Fibroblast of mammary gland (primary cell): ENCODE results near the gene ARHGEF10L.

Experiments used
- DNase-seq: peaks from one replicate; pipeline ENCODE4 v3.0.0-alpha.2; 2010; ENCODE audit warnings: low read depth
- H3K4me3 ChIP-seq: 2 replicates; pipeline ENCODE4 v1.5.1; 2011; ENCODE audit warnings: low read depth, mild to moderate bottlenecking, low read length, moderate library complexity; ENCODE audit not compliant: control insufficient read depth
- CTCF ChIP-seq: conservative IDR thresholded peaks from 2 replicates; pipeline ENCODE4 v1.5.1; 2011; ENCODE audit warnings: low read depth, low read length, inconsistent platforms; ENCODE audit not compliant: control insufficient read depth, insufficient read depth

Gene ARHGEF10L

GRCh38 chr1:17606826-17607440 is 67.4 kb downstream of the ARHGEF10L start:
- peak; percentile 95 for TF ChIP-seq CTCF
- DNase-seq = peak; percentile 66
- no peak overlapping the region for H3K4me3 ChIP-seq

- no peak for TF ChIP-seq CTCF
- no peak for DNase-seq
- no peak overlapping the region for H3K4me3 ChIP-seq
Observed at GRCh38 chr1:17607644-17608581, 68.4 kb downstream of the ARHGEF10L start.

GRCh38 chr1:17609529-17609928 is 70.0 kb downstream of the ARHGEF10L start:
- no peak overlapping the region for H3K4me3 ChIP-seq
- no peak for DNase-seq
- no peak for TF ChIP-seq CTCF

GRCh38 chr1:17610085-17610484 is 70.6 kb downstream of the ARHGEF10L start:
- H3K4me3 ChIP-seq = no peak overlapping the region

GRCh38 chr1:17610713-17611112 is 71.2 kb downstream of the ARHGEF10L start:
- no peak for TF ChIP-seq CTCF
- DNase-seq = no peak
- H3K4me3 ChIP-seq = no peak overlapping the region

More at GRCh38 chr1:17610085-17610484, 70.6 kb downstream of the ARHGEF10L start:
- TF ChIP-seq CTCF = no peak
- DNase-seq = no peak

- no peak overlapping the region for H3K4me3 ChIP-seq
- TF ChIP-seq CTCF = no peak
- peak; percentile 28 for DNase-seq
Observed at GRCh38 chr1:17611991-17612390, 72.5 kb downstream of the ARHGEF10L start.
